Central memory CD8-positive, alpha-beta T cell (primary cell): ENCODE data around the gene SLC44A3.

Experiments used
- ATAC-seq: fragments of 150-1000 bp; cut with Tn5 transposase; replicated peaks from 2 replicates; pipeline ENCODE4 v1.10.0; 2022; ENCODE audit warnings: mild to moderate bottlenecking, moderate FRiP score, moderate number of reproducible peaks; ENCODE audit not compliant: poor library complexity, severe bottlenecking; ENCODE audit errors: extremely low read depth
- DNase-seq, 2 donors: peaks; one replicate each; pipeline ENCODE4 v3.0.0; 2021; ENCODE audit warnings: low spot score in 2 of 2
- H3K27ac Mint-ChIP-seq: one replicate; pipeline ENCODE4 v1.8.0; 2022; ENCODE audit warnings: low read depth, mild to moderate bottlenecking, moderate library complexity, mixed read lengths
- H3K27me3 Mint-ChIP-seq: one replicate; pipeline ENCODE4 v1.8.0; 2022; ENCODE audit warnings: mixed read lengths
- H3K36me3 Mint-ChIP-seq: one replicate; pipeline ENCODE4 v1.8.0; 2022; ENCODE audit warnings: mild to moderate bottlenecking, moderate library complexity, mixed read lengths; ENCODE audit not compliant: insufficient read depth
- H3K4me1 Mint-ChIP-seq: one replicate; pipeline ENCODE4 v1.8.0; 2022; ENCODE audit warnings: mixed read lengths
- H3K4me3 Mint-ChIP-seq: one replicate; pipeline ENCODE4 v1.8.0; 2022; ENCODE audit warnings: mild to moderate bottlenecking, moderate library complexity, mixed read lengths
- H3K9me3 Mint-ChIP-seq: one replicate; pipeline ENCODE4 v1.8.0; 2022; ENCODE audit warnings: mixed read lengths

SLC44A3 gene

DNA sequence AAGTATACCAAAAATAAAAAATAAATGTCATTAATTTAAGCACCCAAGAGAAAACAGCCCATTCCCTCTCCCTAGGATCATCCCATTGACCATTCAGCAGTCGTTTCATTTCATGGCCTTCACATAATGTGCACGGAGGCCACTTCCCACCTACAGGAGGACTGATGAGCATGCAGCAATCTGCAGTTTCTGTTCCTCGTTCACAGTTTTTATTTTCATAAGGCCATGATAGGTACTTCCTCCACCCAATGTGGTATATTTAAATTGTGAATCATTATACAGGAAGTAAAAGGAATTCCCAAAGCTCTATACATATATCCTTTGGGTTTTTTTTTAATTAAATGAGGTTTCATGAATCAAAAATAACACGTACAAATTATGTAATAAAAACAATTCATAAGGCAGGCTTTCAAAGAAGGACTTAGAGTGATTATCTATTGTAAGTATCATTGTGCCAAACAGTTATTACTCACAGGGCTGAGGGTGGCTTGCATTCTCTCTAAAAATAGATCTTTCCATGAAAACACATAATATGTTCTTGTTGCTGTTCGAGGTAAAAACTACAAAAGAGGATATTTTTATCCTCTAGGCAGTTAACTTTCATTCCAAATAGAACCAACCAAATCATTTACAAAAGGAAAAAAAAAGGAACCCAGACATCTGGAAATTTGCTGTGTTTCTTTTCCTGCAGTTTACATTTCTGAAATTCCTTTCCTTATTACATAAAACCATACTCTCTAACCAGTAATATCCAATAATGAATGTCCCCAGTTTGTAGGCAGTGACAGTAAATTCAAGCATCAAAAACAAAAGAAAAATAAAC lies 27.5 kb upstream of the SLC44A3 start:
- ATAC-seq: no peak
- Mint-ChIP-seq H3K36me3 (no peaks in the 10 kb centered on the region), H3K27me3 (peaks cover 16% of the 10 kb centered on the region), H3K9me3 (no peaks in the 10 kb centered on the region), H3K4me3 (no peak overlapping the region), H3K4me1 (peaks cover 6% of the 10 kb centered on the region), H3K27ac (no peak overlapping the region)
- DNase-seq: no peak

DNA sequence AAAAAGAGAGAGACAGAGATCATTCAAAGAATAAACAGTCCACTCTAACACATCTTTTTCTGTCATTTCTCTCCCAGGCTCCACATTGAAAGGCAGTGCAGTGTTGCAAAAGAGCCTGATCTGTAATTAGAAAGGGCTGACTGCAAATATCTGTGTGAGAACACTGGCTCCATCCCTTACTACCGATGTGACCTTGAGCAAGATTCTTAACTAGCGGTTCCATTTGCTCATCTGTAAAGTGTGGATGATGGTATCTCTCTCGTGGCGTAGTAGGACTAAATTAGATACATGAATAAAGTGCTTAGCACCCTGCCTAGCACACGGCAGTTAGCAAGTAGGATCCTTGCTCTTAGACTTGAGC lies 26.9 kb upstream of the SLC44A3 start:
- no peak for DNase-seq
- Mint-ChIP-seq H3K27ac (no peak overlapping the region), H3K9me3 (no peaks in the 10 kb centered on the region), H3K4me1 (peaks cover 6% of the 10 kb centered on the region), H3K27me3 (peaks cover 10% of the 10 kb centered on the region), H3K36me3 (no peaks in the 10 kb centered on the region), H3K4me3 (no peak overlapping the region)
- ATAC-seq: no peak

DNA sequence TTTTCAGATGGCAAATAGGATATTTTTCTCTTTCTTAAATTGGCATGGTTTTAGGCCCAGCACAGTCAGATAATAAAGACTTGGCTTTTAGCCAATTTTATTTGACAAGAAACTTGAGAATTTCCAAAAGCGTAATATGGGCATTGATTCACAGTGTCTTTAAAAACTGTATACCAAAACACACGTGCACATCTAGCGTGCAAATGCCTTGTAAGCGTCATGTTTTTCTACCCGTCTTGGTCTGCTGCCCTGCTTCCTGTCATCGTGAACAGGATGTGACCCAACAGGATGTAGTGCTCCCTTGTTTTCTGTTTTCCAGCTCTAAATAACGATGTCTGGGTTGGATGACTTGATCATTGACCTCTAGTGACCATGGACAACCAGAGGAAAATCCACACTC lies 24.7 kb upstream of the SLC44A3 start:
- Mint-ChIP-seq H3K9me3 (no peaks in the 10 kb centered on the region), H3K27ac (no peak overlapping the region), H3K4me1 (peaks cover 6% of the 10 kb centered on the region), H3K4me3 (no peak overlapping the region), H3K27me3 (no peaks in the 10 kb centered on the region), H3K36me3 (no peaks in the 10 kb centered on the region)
- ATAC-seq (no peak), DNase-seq (no peak)

DNA sequence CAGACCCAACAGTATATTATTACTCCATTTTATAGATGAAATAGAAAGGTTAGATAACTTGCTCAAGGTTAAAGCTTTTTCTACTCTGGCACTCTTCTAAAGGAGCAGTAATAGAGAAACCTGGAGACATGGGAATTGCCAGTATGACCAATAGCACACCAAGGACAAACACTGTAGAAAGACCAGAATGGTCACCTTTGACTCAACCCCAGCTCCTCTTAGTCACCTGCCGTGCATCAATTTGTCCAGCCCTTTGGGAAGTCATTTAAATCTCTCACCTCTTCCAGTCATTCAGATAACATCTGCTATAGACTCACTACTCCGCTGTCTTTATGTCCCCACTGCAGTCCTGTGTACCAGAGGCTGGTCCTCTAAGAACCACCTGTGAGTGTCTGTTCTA lies 23.9 kb upstream of the SLC44A3 start:
- H3K9me3 Mint-ChIP-seq: no peaks in the 10 kb centered on the region
- H3K4me3 Mint-ChIP-seq: no peak overlapping the region
- ATAC-seq: no peak
- no peaks in the 10 kb centered on the region for H3K27me3 Mint-ChIP-seq
- no peak for DNase-seq
- no peaks in the 10 kb centered on the region for H3K36me3 Mint-ChIP-seq
- no peak overlapping the region for H3K27ac Mint-ChIP-seq
- peaks cover 6% of the 10 kb centered on the region for H3K4me1 Mint-ChIP-seq

DNA sequence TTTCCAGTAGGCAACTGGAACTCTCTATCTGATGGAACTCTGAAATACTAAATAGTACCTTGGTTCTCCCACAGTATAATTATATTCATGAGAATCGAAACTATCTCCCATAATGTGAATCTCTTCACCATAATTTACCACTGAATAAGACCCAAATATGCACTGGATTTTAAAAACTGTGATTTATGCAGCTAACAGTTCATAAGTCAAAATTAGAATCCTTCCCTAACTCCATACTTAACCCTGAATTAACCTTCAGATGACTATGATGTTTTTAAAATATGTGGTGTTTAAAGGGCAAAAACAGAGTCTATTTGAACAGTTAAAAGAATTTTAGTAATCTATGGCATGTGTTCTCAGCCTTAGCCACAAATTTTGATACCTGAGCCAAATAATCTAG lies 22.9 kb upstream of the SLC44A3 start:
- Mint-ChIP-seq H3K27me3 (no peaks in the 10 kb centered on the region), H3K4me1 (peaks cover 8% of the 10 kb centered on the region), H3K4me3 (no peak overlapping the region), H3K9me3 (no peaks in the 10 kb centered on the region), H3K36me3 (no peaks in the 10 kb centered on the region), H3K27ac (no peak overlapping the region)
- ATAC-seq (no peak), DNase-seq (no peak)

DNA sequence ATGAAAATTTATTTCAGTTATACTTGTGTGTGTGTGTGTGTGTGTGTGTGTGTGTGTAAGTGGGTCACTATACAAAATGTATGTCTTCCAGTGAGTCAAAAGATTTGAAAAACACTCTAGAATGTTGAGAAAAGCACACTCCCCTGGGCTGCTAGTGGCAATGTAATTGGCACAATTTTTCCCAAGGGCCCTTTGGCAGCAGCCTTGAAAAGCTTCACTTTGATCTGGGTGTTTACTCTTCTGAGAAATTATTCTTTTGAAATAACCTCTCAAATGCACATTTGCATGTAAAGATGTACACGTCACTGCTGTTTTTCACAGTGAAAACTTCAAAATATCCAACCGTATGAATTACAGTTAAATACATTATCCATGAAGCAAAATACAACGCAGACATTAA lies 22.1 kb upstream of the SLC44A3 start:
- Mint-ChIP-seq H3K4me3 (no peak overlapping the region), H3K4me1 (peaks cover 7% of the 10 kb centered on the region), H3K36me3 (no peaks in the 10 kb centered on the region), H3K27ac (no peak overlapping the region), H3K9me3 (no peaks in the 10 kb centered on the region), H3K27me3 (no peaks in the 10 kb centered on the region)
- no peak for ATAC-seq
- DNase-seq: no peak

- DNase-seq: no peak
- Mint-ChIP-seq H3K4me3 (no peak overlapping the region), H3K9me3 (no peaks in the 10 kb centered on the region), H3K27ac (no peak overlapping the region), H3K36me3 (no peaks in the 10 kb centered on the region), H3K27me3 (no peaks in the 10 kb centered on the region), H3K4me1 (peaks cover 7% of the 10 kb centered on the region)
- ATAC-seq: no peak
Observed at GRCh38 chr1:94798462-94798861, 21.7 kb upstream of the SLC44A3 start.

DNA sequence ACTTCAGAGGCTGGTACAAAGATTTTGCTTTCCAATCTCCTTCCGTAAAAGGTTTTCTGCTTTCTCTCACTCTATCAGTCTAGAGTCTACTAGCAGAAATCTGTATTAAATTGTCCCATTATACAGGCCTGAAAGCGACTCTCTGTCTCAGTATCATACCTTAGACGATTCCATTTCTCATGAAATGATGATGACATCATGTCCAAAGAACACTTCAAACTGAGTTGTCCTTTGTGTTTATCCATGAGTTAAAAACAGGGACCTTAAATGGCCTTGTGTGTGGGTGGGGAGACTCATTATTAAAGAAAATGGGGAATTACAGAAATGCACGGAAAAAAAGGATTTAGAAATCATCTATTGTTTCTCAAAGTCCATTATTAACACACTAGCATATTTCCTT lies 21.0 kb upstream of the SLC44A3 start:
- H3K27me3 Mint-ChIP-seq: no peaks in the 10 kb centered on the region
- no peak for ATAC-seq
- H3K36me3 Mint-ChIP-seq: no peaks in the 10 kb centered on the region
- H3K27ac Mint-ChIP-seq: no peak overlapping the region
- H3K4me1 Mint-ChIP-seq: peaks cover 7% of the 10 kb centered on the region
- DNase-seq: no peak
- H3K4me3 Mint-ChIP-seq: no peak overlapping the region
- H3K9me3 Mint-ChIP-seq: no peaks in the 10 kb centered on the region

DNA sequence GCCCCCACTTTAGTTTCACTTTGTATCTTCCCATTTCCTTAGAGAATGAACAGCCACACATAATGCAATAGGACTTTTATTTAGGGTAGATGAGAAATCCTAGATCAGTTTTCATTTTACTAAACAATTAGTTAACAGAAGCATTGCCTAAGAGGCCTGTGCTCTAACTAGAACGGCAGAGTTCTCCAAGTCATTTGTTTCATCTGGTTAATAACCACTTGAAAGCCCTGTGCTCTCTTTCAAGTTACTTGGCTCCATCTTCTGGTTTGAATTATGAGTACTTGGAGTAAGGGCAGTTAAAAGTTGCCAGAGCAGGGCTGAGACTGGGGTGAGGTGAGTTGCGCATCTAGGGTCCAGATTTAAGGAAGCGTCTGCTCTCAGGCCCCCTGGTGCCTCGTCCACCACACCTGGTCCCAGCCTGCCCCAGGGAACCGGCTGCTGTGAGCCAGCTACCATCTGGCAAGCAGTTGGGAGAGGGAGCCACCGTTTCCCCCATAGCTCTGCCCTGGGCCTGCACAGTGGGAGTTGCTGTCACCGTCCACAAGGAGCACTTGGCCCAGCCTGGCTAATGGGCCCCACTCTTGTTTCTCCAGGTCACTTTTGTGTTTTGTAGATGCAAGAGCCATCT lies 18.1 kb upstream of the SLC44A3 start:
- Mint-ChIP-seq H3K4me1 (peaks cover 12% of the 10 kb centered on the region), H3K4me3 (no peak overlapping the region), H3K9me3 (no peaks in the 10 kb centered on the region), H3K27me3 (peaks cover 16% of the 10 kb centered on the region), H3K27ac (no peak overlapping the region), H3K36me3 (no peaks in the 10 kb centered on the region)
- peak; percentile 49 for ATAC-seq
- no peak for DNase-seq

DNA sequence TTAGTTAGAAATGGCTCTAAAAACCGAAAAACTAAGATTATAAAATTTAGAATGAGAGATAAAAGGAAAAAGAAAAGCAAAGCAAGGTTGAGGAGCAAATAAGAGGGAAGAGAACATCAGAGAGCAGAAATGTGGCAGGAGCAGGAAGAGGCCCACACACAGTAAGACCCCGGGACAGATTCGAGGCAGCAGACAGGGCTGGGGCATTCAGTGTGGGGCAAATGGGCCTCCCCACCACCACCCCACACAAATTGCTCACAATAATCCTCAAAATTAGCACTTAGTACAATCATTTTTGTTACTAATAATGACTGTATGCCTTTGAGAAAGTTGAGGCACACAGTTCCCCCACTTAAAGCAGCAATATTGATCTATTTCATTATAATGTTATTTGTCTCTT lies 17.1 kb upstream of the SLC44A3 start:
- DNase-seq (no peak), ATAC-seq (no peak)
- H3K36me3 Mint-ChIP-seq: no peaks in the 10 kb centered on the region
- no peaks in the 10 kb centered on the region for H3K9me3 Mint-ChIP-seq
- H3K27me3 Mint-ChIP-seq: peaks cover 20% of the 10 kb centered on the region
- H3K4me3 Mint-ChIP-seq: no peak overlapping the region
- H3K4me1 Mint-ChIP-seq: peaks cover 12% of the 10 kb centered on the region
- H3K27ac Mint-ChIP-seq: no peak overlapping the region

- Mint-ChIP-seq H3K4me1 (peaks cover 12% of the 10 kb centered on the region), H3K27me3 (peaks cover 20% of the 10 kb centered on the region), H3K9me3 (no peaks in the 10 kb centered on the region), H3K4me3 (no peak overlapping the region), H3K27ac (no peak overlapping the region), H3K36me3 (no peaks in the 10 kb centered on the region)
- ATAC-seq: no peak
- no peak for DNase-seq
Observed at GRCh38 chr1:94803517-94804441, 16.4 kb upstream of the SLC44A3 start.

- H3K9me3 Mint-ChIP-seq: no peaks in the 10 kb centered on the region
- no peak for ATAC-seq
Observed at GRCh38 chr1:94804442-94804837, 15.7 kb upstream of the SLC44A3 start.

More at GRCh38 chr1:94804442-94804837, 15.7 kb upstream of the SLC44A3 start:
- DNase-seq: no peak
- no peak overlapping the region for H3K4me3 Mint-ChIP-seq
- no peak overlapping the region for H3K27ac Mint-ChIP-seq
- H3K27me3 Mint-ChIP-seq: peaks cover 20% of the 10 kb centered on the region
- H3K36me3 Mint-ChIP-seq: no peaks in the 10 kb centered on the region
- peaks cover 12% of the 10 kb centered on the region for H3K4me1 Mint-ChIP-seq
